Measurements from ENCODE around the gene PARVG. TPM values are rescaled to one million over a fixed set of nuclear protein-coding genes. Genes with fewer than 3 reads are reported as not detected.

PARVG gene
- total and polyA plus RNA-seq, 12 donors, result 0.90 to 16.2 (median 2.1) TPM

GRCh38 chr22:44207981-44208317 lies 27.2 kb downstream of the PARVG start:
- Histone ChIP-seq H3K27ac (no peak overlapping the region), H3K4me1 (peaks cover 0 to 26% (median 5%) of the 10 kb centered on the region in 9 donors), H3K36me3 (peaks cover 0 to 10% (median 0%) of the 10 kb centered on the region in 9 donors), H3K27me3 (peaks cover 0 to 11% (median 0%) of the 10 kb centered on the region in 7 donors), H3K9me3 (peaks cover 0 to 25% (median 9%) of the 10 kb centered on the region in 11 donors), H3K4me3 (no peak overlapping the region)
- intact Hi-C loops (cut with DNase I), result no loop called here
- WGBS, 2 donors, result 78 to 83% methylated on average over 4 of the region's 4 CpGs
- no peak for DNase-seq
- ATAC-seq, result no peak
- no peak for TF ChIP-seq CTCF (IDR thresholded peaks at IDR 0.05)

- intact Hi-C loops (cut with DNase I), result no loop called here
- DNase-seq, result no peak
- Histone ChIP-seq H3K27ac (no peak overlapping the region), H3K9me3 (peaks cover 0 to 25% (median 9%) of the 10 kb centered on the region in 11 donors), H3K4me1 (peaks cover 0 to 25% (median 5%) of the 10 kb centered on the region in 9 donors), H3K27me3 (peaks cover 0 to 11% (median 0%) of the 10 kb centered on the region in 7 donors), H3K36me3 (peaks cover 0 to 6% (median 0%) of the 10 kb centered on the region in 9 donors), H3K4me3 (no peak overlapping the region)
- ATAC-seq, result no peak
- TF ChIP-seq CTCF (IDR thresholded peaks at IDR 0.05), result no peak
- 85 to 95% methylated on average over 3 of the region's 3 CpGs for WGBS, 2 donors
Measured at GRCh38 chr22:44209343-44209742, 28.6 kb downstream of the PARVG start.

GRCh38 chr22:44210722-44211121 lies 30.0 kb downstream of the PARVG start:
- H3K36me3 ChIP-seq, result peaks cover 0 to 2% (median 0%) of the 10 kb centered on the region in 9 donors
- peaks cover 0 to 25% (median 5%) of the 10 kb centered on the region in 9 donors for H3K4me1 ChIP-seq
- peaks cover 0 to 5% (median 0%) of the 10 kb centered on the region in 7 donors for H3K27me3 ChIP-seq
- DNase-seq (no peak), ATAC-seq (no peak)
- H3K27ac ChIP-seq, result no peak overlapping the region
- H3K4me3 ChIP-seq, result no peak overlapping the region
- no peak for TF ChIP-seq CTCF (IDR thresholded peaks at IDR 0.05)
- intact Hi-C loops (cut with DNase I), result no loop called here
- WGBS, 2 donors, result 85 to 91% methylated on average over 4 of the region's 4 CpGs
- H3K9me3 ChIP-seq, result peaks cover 0 to 39% (median 12%) of the 10 kb centered on the region in 11 donors

- H3K27ac ChIP-seq, result peak overlapping the region in 1 of 10 donors; percentile 18
- peaks cover 0 to 25% (median 5%) of the 10 kb centered on the region in 9 donors for H3K4me1 ChIP-seq
- no peaks in the 10 kb centered on the region for H3K36me3 ChIP-seq
- ATAC-seq (no peak), DNase-seq (no peak)
- H3K27me3 ChIP-seq, result no peaks in the 10 kb centered on the region
- H3K9me3 ChIP-seq, result peaks cover 0 to 40% (median 12%) of the 10 kb centered on the region in 11 donors
- 68 to 73% methylated on average over 6 of the region's 6 CpGs for WGBS, 2 donors
- no peak overlapping the region for H3K4me3 ChIP-seq
- intact Hi-C loops (cut with DNase I), result no loop called here
- TF ChIP-seq CTCF (IDR thresholded peaks at IDR 0.05), result no peak
Measured at GRCh38 chr22:44211256-44211945, 30.7 kb downstream of the PARVG start.

Measured in heart right ventricle (tissue), 16 donors.